ENCODE data around the gene OXT. TPM values are rescaled to one million over a fixed set of nuclear protein-coding genes. Genes with fewer than 3 reads are reported as not detected.

OXT gene
- total RNA-seq, 2 donors from 2014 or later, result not detected

GRCh38 chr20:3106185-3106584 lies 34.8 kb downstream of the OXT start:
- Histone ChIP-seq H3K36me3 (no peaks in the 10 kb centered on the region), H3K9ac (ENCODE audit: low read depth in 2 of 2, low read length in 2 of 2) (no peak overlapping the region), H3K9me3 (no peaks in the 10 kb centered on the region), H3K27ac (no peak overlapping the region), H3K4me3 (no peak overlapping the region), H3K4me1 (no peaks in the 10 kb centered on the region), H3K27me3 (no peaks in the 10 kb centered on the region)
- TF ChIP-seq CTCF (IDR thresholded peaks at IDR 0.05), result no peak
- intact Hi-C loops (cut with DNase I), result no loop called here
- no peak for DNase-seq

- H3K4me3 ChIP-seq, result no peak overlapping the region
- no peaks in the 10 kb centered on the region for H3K4me1 ChIP-seq
- DNase-seq, result no peak
- H3K9ac ChIP-seq (ENCODE audit: low read depth in 2 of 2, low read length in 2 of 2), result no peak overlapping the region
- no peaks in the 10 kb centered on the region for H3K36me3 ChIP-seq
- intact Hi-C loops (cut with DNase I), result no loop called here
- no peaks in the 10 kb centered on the region for H3K9me3 ChIP-seq
- H3K27me3 ChIP-seq, result no peaks in the 10 kb centered on the region
- no peak for TF ChIP-seq CTCF (IDR thresholded peaks at IDR 0.05)
- no peak overlapping the region for H3K27ac ChIP-seq
Observed at GRCh38 chr20:3106658-3107463, 35.4 kb downstream of the OXT start.

DNA sequence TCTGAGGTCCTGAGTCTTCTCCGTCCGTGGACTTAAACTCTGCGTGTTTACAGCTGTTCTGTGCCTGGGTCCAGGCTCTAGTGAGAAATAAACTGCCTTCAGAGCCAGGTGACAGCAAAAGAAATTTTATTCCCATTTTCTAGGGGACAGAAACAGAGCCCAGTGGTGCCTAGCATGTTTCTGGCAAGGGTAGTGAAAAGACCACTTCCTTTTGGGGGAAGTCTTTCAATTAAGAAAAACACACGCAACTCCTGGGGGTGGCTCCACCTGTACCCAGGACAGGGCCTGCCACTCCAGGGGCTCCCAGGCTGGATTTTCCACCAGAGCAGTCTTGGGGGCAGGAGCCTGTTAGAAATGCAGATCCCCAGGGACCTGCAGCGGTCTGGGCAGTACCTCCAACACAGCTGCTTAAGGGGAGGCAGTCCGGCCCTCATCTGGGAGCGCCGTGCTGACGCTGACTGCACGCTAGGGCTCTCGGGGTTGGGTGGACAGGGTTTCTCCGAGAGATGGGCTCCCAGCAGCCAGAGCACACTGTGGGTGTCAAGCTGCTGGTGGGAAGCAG lies 36.1 kb downstream of the OXT start:
- intact Hi-C loops (cut with DNase I), result no loop called here
- H3K4me3 ChIP-seq, result no peak overlapping the region
- H3K36me3 ChIP-seq, result no peaks in the 10 kb centered on the region
- H3K27me3 ChIP-seq, result no peaks in the 10 kb centered on the region
- no peak for TF ChIP-seq CTCF (IDR thresholded peaks at IDR 0.05)
- no peaks in the 10 kb centered on the region for H3K9me3 ChIP-seq
- DNase-seq, result no peak
- no peaks in the 10 kb centered on the region for H3K4me1 ChIP-seq
- no peak overlapping the region for H3K27ac ChIP-seq
- no peak overlapping the region for H3K9ac ChIP-seq (ENCODE audit: low read depth in 2 of 2, low read length in 2 of 2)

DNA sequence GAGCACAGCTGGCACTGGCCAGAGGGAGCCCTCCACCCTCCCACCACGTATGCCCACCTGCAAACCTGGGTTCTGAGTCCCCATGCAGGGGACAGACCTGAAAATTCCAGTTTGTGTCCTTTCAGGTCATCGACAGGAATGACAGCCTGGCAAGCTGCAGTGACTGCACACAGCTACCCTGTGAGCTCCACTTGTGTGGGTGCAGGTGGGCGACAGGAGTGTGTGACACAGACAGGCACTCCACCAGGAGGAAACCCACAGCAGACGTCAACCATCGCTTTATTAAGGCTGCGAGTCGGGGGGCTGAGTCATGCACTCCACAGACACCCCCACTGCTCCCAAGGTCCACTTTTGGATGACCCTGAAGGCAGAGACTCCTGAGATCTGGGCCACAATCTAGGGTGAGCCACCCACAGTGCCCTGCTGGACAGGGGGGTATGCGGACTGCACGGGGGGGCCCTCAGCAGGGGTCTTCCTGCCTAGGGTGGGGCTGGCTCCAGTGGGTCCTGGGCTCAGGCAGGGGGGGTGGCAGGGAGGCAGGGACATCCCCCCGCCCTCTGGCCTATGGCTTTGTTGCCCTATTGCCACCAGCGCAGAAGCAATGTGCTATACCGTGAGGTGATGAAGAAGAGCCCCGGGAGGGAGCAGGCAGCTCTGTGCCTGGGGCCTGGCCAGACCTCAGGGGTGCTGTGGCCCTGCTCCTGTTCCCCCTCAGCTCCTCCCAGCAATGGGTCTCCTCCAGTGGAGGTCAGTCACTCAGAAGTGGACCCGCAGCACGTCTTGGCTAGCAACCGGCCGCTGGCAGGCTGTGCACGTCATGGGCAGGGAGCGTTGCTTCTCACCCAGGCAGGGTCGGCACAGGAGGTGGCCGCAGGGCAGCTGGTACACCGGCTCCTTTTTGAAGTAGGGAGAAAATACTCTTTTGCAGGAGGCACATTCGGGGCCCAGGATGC lies 38.2 kb downstream of the OXT start:
- Histone ChIP-seq H3K36me3 (no peaks in the 10 kb centered on the region), H3K4me1 (no peaks in the 10 kb centered on the region), H3K27me3 (no peaks in the 10 kb centered on the region), H3K27ac (no peak overlapping the region), H3K9me3 (no peaks in the 10 kb centered on the region), H3K9ac (ENCODE audit: low read depth in 2 of 2, low read length in 2 of 2) (no peak overlapping the region), H3K4me3 (no peak overlapping the region)
- intact Hi-C loops (cut with DNase I), result no loop called here
- no peak for TF ChIP-seq CTCF (IDR thresholded peaks at IDR 0.05)
- DNase-seq, result no peak

DNA sequence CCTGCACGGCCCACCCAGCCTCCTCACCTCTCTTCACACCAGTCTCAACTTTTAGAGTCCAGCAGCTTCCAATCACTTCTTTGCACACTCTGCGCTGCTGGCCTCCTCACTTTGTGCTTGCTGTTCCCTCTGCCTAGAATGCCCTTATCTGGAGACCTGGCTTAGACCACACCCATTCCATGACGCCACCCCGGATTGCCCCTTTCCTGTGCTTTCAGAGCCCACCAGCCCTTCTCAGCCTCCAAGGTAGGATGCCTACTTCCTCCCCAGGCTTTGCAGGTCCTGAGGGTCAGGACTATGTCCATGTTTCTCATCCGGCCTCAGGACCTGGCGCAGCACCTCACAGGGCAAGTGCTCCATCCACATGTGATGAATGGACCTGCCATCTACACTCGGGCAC lies 40.1 kb downstream of the OXT start:
- no peak overlapping the region for H3K9ac ChIP-seq (ENCODE audit: low read depth in 2 of 2, low read length in 2 of 2)
- intact Hi-C loops (cut with DNase I), result no loop called here
- H3K36me3 ChIP-seq, result no peaks in the 10 kb centered on the region

More for the DNA sequence above, 40.1 kb downstream of the OXT start:
- Histone ChIP-seq H3K9me3 (no peaks in the 10 kb centered on the region), H3K4me1 (no peaks in the 10 kb centered on the region), H3K27me3 (no peaks in the 10 kb centered on the region), H3K4me3 (no peak overlapping the region), H3K27ac (no peak overlapping the region)
- no peak for TF ChIP-seq CTCF (IDR thresholded peaks at IDR 0.05)
- no peak for DNase-seq
